Jurkat, Clone E6-1 (cell line): ENCODE results near the gene TLR2.

Experiments used
- DNase-seq: peaks from one replicate; pipeline ENCODE4 v3.0.0-alpha.2; 2011; ENCODE audit warnings: low read depth, low spot score
- H3K4me3 ChIP-seq: 2 replicates; pipeline ENCODE4 v1.5.1; 2011; ENCODE audit warnings: mild to moderate bottlenecking, low read length, control low read depth, moderate library complexity

Gene TLR2

DNA sequence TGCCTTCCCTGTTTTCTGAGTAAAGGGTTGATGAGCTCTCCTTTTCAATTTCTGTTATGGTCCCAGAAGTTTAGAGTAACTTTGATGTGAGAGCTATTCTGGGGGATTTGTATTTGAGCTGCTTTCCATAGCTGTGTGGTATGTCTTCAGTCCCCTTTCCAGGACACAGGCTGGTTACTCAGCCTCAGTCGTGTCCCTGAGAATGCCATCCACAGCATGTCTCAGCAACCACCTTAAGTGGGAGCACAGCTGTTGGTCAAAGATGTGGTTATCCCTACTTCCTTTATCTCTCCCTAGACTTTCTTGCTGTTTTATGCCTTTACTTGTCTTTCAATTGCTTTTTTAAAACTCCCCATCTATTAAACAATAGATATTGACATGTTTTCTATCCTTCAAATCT is 38.0 kb downstream of the TLR2 start:
- no peak overlapping the region for H3K4me3 ChIP-seq

GRCh38 chr4:153724606-153725005 is 40.5 kb downstream of the TLR2 start:
- no peak for DNase-seq
- no peak overlapping the region for H3K4me3 ChIP-seq

More for the DNA sequence above, 38.0 kb downstream of the TLR2 start:
- no peak for DNase-seq

- no peak for DNase-seq
- no peak overlapping the region for H3K4me3 ChIP-seq
These were observed 41.2 kb downstream of the TLR2 start for GRCh38 chr4:153725136-153725830.

GRCh38 chr4:153725831-153726154 is 41.7 kb downstream of the TLR2 start:
- no peak for DNase-seq
- no peak overlapping the region for H3K4me3 ChIP-seq

DNA sequence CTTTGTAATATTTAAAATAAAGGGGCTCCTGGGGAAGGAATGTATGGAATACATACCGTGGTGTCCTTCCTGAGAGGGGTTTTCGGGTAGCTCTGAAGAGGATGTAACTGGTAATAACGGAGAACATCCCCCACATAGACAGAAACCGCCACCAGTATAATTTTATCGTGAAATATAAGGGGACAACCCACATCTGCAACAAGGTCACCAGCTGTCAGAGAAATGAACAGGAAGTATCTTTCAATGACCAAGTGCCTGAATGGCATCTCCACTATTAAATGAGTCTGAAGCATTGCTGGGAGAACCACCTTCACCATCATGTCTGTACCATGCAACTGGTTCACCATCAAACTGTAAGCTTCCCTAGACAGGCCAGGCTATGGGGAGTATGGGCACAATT is 44.1 kb downstream of the TLR2 start:
- H3K4me3 ChIP-seq, result no peak overlapping the region
- no peak for DNase-seq

GRCh38 chr4:153728660-153729059 is 44.6 kb downstream of the TLR2 start:
- H3K4me3 ChIP-seq, result no peak overlapping the region
- DNase-seq, result no peak

- no peak overlapping the region for H3K4me3 ChIP-seq
- DNase-seq, result no peak
These were observed 45.8 kb downstream of the TLR2 start for GRCh38 chr4:153729895-153730294.

GRCh38 chr4:153731239-153731638 is 47.2 kb downstream of the TLR2 start:
- no peak overlapping the region for H3K4me3 ChIP-seq
- no peak for DNase-seq

DNA sequence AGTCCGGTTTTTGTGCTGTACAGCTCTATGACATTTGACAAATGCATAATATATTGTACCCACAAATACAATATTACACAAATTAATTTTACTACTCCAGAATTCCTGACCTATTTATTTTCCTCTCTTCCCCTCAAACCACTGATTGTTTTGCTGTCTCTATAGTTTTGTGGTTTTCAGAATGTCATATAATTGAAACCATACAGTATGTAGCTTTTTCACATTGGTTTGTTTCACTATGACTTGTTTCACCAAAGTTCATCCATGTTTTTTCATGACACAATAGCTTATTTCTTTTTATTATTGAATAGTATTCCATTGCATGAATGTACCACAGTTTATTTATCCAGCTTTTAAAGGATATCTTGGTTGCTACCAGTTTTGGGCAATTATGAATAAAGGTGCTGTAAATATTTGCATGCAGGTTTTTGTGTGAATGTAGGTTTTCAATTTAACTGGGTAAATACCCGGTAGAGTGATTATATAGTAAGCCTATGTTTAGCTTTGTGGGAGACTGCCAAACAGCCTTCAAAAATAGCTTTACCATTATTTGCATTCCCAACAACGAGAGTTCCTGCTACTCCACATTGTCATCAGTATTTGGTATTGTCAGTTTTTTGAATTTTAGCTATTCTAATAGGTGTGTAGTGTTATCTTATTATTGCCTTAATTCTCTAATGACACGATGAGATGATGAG is 49.8 kb downstream of the TLR2 start:
- H3K4me3 ChIP-seq, result no peak overlapping the region
- no peak for DNase-seq

GRCh38 chr4:153735906-153736461 is 51.9 kb downstream of the TLR2 start:
- H3K4me3 ChIP-seq, result no peak overlapping the region
- DNase-seq, result no peak

- no peak for DNase-seq
- H3K4me3 ChIP-seq, result no peak overlapping the region
These were observed 57.5 kb downstream of the TLR2 start for GRCh38 chr4:153741541-153741940.

DNA sequence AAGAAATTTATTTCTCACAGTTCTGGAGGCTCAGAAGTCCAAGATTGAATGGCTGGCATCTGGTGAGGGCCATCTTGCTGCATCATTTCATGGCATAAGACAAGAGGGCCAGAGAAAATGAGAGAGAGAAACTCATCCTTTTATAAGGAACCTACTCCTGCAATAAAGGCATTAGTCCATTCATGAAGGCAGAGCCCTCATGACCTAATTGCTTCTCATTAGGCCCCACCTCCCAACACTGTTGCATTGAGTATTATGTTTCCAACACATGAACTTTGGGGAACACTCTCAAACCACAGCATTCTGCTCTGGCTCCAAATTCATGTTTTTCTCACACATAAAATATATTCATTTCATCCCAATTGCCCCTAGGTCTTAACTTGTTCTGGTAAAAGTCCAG is 61.6 kb downstream of the TLR2 start:
- no peak for DNase-seq
- no peak overlapping the region for H3K4me3 ChIP-seq

- H3K4me3 ChIP-seq, result no peak overlapping the region
- DNase-seq, result no peak
These were observed 63.4 kb downstream of the TLR2 start for GRCh38 chr4:153747406-153747955.

DNA sequence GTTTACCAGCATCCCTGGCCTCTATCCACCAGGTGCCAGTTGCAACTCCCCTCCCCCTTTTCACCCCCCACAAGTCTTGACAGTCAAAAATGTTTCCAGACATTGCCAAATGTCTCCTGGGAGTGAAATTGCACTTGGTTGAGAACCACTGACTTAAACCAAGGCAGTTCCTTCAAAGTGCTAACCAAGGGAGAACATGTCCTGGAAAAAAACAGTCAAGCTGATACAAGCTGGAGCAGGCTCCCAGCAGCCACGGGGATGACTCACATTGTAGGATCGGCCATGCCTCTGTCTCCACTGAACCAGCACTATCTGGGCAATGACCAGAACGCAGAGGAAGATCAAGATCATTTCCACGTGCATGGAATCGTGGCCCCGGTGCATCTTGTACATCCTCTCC is 64.3 kb downstream of the TLR2 start:
- H3K4me3 ChIP-seq, result no peak overlapping the region
- DNase-seq, result no peak

GRCh38 chr4:153750197-153750817 is 66.2 kb downstream of the TLR2 start:
- no peak overlapping the region for H3K4me3 ChIP-seq
- DNase-seq, result peak; percentile 63

GRCh38 chr4:153755186-153755585 is 71.1 kb downstream of the TLR2 start:
- no peak overlapping the region for H3K4me3 ChIP-seq
- no peak for DNase-seq
